Skin epidermis (tissue), 12 donors: Measurements from ENCODE around the gene TGFBRAP1.

Experiments used
- H3K27ac ChIP-seq, 21 experiments: fragments of 200-600 bp; sonication (generic) in 11 of 21; one replicate each; pipeline ENCODE4 v1.5.0; 2020; ENCODE audit warnings: mild to moderate bottlenecking in 3 of 21, inconsistent platforms in 2 of 21, moderate library complexity in 2 of 21
- H3K4me3 ChIP-seq, 7 experiments: fragments of 200-600 bp; sonication (generic) in 2 of 7; one replicate each; pipeline ENCODE4 v1.5.0; 2020; ENCODE audit warnings: inconsistent platforms in 2 of 7, mild to moderate bottlenecking in 2 of 7, moderate library complexity in 1 of 7

TGFBRAP1 gene

GRCh38 chr2:105249891-105250290 lies 79.6 kb downstream of the TGFBRAP1 start:
- H3K4me3 ChIP-seq: no peak overlapping the region
- H3K27ac ChIP-seq: no peak overlapping the region

- no peak overlapping the region for H3K4me3 ChIP-seq
These were observed 80.4 kb downstream of the TGFBRAP1 start for GRCh38 chr2:105249181-105249580.

GRCh38 chr2:105248316-105249070 lies 81.0 kb downstream of the TGFBRAP1 start:
- H3K27ac ChIP-seq: no peak overlapping the region
- H3K4me3 ChIP-seq: no peak overlapping the region

More at GRCh38 chr2:105249181-105249580, 80.4 kb downstream of the TGFBRAP1 start:
- H3K27ac ChIP-seq: no peak overlapping the region

- no peak overlapping the region for H3K27ac ChIP-seq
- H3K4me3 ChIP-seq: no peak overlapping the region
These were observed 85.1 kb downstream of the TGFBRAP1 start for GRCh38 chr2:105244451-105244850.

- H3K4me3 ChIP-seq: no peak overlapping the region
- no peak overlapping the region for H3K27ac ChIP-seq
These were observed 85.6 kb downstream of the TGFBRAP1 start for GRCh38 chr2:105243961-105244360.

- H3K4me3 ChIP-seq: no peak overlapping the region
- no peak overlapping the region for H3K27ac ChIP-seq
These were observed 87.1 kb downstream of the TGFBRAP1 start for GRCh38 chr2:105242286-105242993.

GRCh38 chr2:105241443-105241842 lies 88.1 kb downstream of the TGFBRAP1 start, which contains the start of gene GPR45:
GPR45 (plus strand) TSS chr2:105241743; CDS start chr2:105241859, 116 bp downstream.
- Histone ChIP-seq H3K27ac (no peak within 1 kb of the TSS), H3K4me3 (no peak within 1 kb of the TSS)

- no peak overlapping the region for H3K27ac ChIP-seq
- no peak overlapping the region for H3K4me3 ChIP-seq
These were observed 89.6 kb downstream of the TGFBRAP1 start for GRCh38 chr2:105239924-105240323.

- Histone ChIP-seq H3K27ac (no peak overlapping the region), H3K4me3 (no peak overlapping the region)
These were observed 90.8 kb downstream of the TGFBRAP1 start for GRCh38 chr2:105238664-105239240.

- Histone ChIP-seq H3K4me3 (no peak overlapping the region), H3K27ac (no peak overlapping the region)
These were observed 92.3 kb downstream of the TGFBRAP1 start for GRCh38 chr2:105237045-105237765.

- Histone ChIP-seq H3K4me3 (no peak overlapping the region), H3K27ac (no peak overlapping the region)
These were observed 93.5 kb downstream of the TGFBRAP1 start for GRCh38 chr2:105236060-105236424.

- H3K27ac ChIP-seq: no peak overlapping the region
- H3K4me3 ChIP-seq: no peak overlapping the region
These were observed 94.0 kb downstream of the TGFBRAP1 start for GRCh38 chr2:105235388-105236059.

- no peak overlapping the region for H3K27ac ChIP-seq
These were observed 98.3 kb downstream of the TGFBRAP1 start for GRCh38 chr2:105231232-105231619.

GRCh38 chr2:105224444-105224843 lies 105.1 kb downstream of the TGFBRAP1 start:
- no peak overlapping the region for H3K4me3 ChIP-seq
- H3K27ac ChIP-seq: no peak overlapping the region

More at GRCh38 chr2:105231232-105231619, 98.3 kb downstream of the TGFBRAP1 start:
- no peak overlapping the region for H3K4me3 ChIP-seq

- no peak overlapping the region for H3K27ac ChIP-seq
- H3K4me3 ChIP-seq: no peak overlapping the region
These were observed 108.9 kb downstream of the TGFBRAP1 start for GRCh38 chr2:105220604-105221003.

GRCh38 chr2:105215586-105216192 lies 113.8 kb downstream of the TGFBRAP1 start:
- H3K27ac ChIP-seq: no peak overlapping the region
- H3K4me3 ChIP-seq: no peak overlapping the region
